LNCaP clone FGC (cell line): Measurements from ENCODE around the gene ARHGAP24.

Experiments used
- DNase-seq: peaks from one replicate; pipeline ENCODE4 v3.0.0-alpha.2; 2011; ENCODE audit warnings: low read depth
- H3K4me3 ChIP-seq: 2 replicates; pipeline ENCODE4 v1.5.1; 2011; ENCODE audit warnings: mild to moderate bottlenecking, low read depth, low read length, control low read depth
- CTCF ChIP-seq: IDR thresholded peaks from 2 replicates; pipeline ENCODE4 v1.5.1; 2012; ENCODE audit warnings: mild to moderate bottlenecking; ENCODE audit not compliant: control insufficient read depth, insufficient read depth; ENCODE audit errors: extremely low read depth

The ARHGAP24 gene

GRCh38 chr4:85595796-85596559, 121.0 kb downstream of the ARHGAP24 start:
- no peak for DNase-seq
- H3K4me3 ChIP-seq: no peak overlapping the region
- TF ChIP-seq CTCF: no peak

GRCh38 chr4:85598936-85599335, 124.0 kb downstream of the ARHGAP24 start:
- no peak for DNase-seq
- TF ChIP-seq CTCF: no peak
- H3K4me3 ChIP-seq: no peak overlapping the region

DNA sequence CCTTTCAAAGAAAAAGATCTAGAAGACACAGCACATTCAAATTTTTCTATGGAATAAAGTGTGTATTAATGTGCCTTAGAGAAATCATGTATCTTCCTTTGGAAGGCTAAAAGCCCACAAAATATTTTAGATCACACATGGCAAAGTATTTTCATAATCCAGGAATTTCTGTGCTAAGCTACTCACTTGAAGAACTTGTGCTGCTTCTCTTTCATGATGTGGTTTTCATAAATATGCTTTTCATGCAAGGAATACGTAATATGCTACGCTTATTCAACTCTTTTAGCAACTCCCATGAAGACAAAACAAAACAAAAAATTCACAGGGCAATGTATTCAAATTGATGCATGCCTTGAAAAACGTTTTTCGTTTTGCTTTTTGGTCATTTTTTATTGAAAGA, 125.6 kb downstream of the ARHGAP24 start:
- no peak for TF ChIP-seq CTCF
- no peak for DNase-seq
- H3K4me3 ChIP-seq: no peak overlapping the region

DNA sequence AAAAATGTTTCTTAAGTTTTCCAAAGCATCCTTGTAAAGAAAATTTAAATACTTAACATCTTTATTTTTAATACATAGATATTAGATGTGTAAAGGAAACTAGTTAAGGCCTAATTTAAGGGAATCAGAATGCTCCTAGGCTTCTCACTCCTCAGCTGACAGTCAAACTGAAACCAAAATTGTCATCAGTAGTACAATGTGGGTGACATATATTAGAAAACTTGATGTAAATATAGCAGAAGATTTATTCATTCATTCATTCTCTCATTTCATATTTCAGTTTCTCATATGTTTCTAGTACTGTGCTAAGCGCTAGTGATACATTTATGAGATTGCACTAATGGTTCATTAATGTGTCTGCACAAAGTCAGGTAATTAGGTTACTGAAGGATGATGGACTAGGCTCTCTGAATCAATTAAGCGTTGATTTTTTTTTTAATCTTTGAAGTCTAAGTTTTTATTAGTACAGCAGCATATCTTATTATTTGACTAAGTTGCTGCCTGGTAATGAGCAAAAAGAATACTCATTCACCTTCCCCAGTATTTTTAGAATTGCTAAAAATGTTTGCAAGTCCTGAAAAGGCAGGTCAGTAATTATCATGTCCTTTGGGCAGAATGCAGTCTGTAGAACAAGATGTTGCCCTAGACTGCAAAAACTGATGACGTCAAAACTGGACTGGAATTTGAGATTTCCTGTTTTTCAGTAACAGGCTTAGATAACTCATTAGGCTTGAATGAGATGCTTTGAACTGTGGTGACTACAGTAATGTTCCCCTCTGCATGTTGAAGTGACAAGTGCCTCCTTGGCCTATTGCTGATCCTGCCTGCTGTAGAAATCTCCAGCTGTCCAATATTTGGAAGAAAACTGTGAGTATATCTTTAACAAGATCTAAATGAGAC, 128.7 kb downstream of the ARHGAP24 start:
- TF ChIP-seq CTCF: no peak
- no peak overlapping the region for H3K4me3 ChIP-seq
- DNase-seq: no peak

DNA sequence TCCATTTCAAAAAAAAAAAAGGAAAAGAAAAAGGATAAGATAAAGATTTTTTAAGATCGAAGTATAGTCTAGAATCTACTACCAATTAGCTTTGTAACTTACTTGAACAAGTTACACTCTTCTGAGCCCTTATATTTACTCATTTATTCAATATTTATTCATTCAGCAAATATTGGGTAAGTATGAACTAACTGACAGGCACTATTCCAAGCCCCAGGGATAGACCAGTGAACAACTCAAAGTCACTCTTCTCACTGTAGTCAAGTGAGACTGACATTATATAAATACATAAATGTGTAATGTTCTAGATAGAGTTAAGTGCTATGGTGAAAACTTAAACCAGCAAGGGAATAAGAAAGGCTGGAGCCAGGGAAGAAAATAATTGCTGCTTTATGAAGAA, 131.6 kb downstream of the ARHGAP24 start:
- H3K4me3 ChIP-seq: no peak overlapping the region

GRCh38 chr4:85607624-85608023, 132.7 kb downstream of the ARHGAP24 start:
- no peak for TF ChIP-seq CTCF
- DNase-seq: no peak
- no peak overlapping the region for H3K4me3 ChIP-seq

More for the DNA sequence above, 131.6 kb downstream of the ARHGAP24 start:
- no peak for TF ChIP-seq CTCF
- DNase-seq: no peak

GRCh38 chr4:85610450-85610849, 135.5 kb downstream of the ARHGAP24 start:
- H3K4me3 ChIP-seq: no peak overlapping the region
- TF ChIP-seq CTCF: no peak
- DNase-seq: no peak
